ENCODE data around the gene DMRT1.

Gene DMRT1

GRCh38 chr9:926976-927375, 85.5 kb downstream of the DMRT1 start:
- no peak for DNase-seq

DNA sequence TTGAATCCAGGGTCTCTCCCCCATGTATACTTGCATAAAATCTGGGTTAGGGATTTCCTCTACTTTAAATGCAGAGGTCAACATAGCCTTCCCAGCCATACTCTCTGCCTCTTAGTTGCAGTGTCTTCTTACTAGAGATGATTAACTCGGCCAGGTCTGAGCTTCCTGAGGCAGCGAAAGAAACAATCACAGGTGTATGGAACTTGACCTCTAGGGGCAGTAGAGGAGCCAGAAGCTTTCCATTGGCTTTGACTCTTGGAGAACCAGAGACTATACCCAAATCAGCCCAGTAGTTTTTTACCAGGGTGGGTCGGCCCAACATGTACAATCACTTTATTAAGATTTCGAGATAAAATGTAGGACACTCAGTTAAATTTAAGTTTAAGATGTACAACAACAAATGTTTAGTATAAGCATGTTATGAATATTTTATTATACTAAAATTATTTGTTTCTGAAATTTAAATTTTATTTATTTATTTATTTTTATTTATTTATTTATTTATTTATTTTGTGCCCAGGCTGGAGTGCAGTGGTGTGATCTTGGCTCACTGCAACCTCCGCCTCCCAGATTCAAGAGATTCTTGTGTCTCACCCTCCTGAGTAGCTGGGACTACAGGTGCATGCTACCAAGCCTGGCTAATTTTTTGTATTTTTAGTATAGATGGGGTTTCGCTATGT, 87.0 kb downstream of the DMRT1 start:
- no peak for DNase-seq

- DNase-seq, result no peak
Observed at GRCh38 chr9:929719-930118, 88.2 kb downstream of the DMRT1 start.

DNA sequence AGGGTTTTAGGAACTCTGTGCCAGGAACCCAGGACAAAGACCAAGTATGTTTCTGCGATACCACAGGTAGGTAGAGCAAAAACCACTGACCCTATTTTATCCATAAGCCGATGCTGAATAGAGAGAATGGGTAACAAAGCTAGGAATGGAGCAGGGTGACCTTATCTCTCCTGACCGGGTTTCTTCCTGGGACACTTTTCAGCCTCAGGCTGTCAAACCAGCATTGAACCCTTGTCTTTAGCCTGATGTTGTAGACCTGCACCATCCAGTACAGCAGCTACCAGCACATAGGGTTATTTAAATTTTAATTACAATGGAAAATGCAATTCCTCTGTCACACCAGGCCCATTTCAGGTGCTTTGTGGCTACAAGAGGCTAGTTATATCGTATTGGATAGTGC, 91.9 kb downstream of the DMRT1 start:
- DNase-seq, result no peak

GRCh38 chr9:935348-935965, 94.0 kb downstream of the DMRT1 start:
- no peak for DNase-seq

- DNase-seq, result no peak
Observed at GRCh38 chr9:942805-943580, 101.5 kb downstream of the DMRT1 start.

DNA sequence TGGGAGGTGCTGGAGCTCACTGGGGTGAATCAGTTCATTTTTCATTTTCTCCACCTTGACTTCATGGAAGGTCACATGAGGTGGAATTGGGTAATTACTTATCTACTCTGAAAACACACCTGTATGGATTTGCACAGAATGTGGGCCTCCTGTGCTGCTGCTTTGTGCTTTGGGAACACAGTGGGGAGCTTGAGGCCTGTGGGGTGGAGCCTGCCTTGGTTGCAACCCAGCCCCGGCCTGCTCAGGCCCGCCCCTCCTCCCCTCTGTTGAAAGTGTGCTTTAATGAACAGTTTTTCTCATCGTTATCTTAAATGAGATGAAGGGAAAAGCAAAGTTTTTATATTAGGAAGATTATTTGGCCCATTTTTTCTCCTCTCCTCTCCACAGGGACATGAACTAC, 106.5 kb downstream of the DMRT1 start:
- no peak for DNase-seq

GRCh38 chr9:948497-948896, 107.0 kb downstream of the DMRT1 start:
- DNase-seq, result no peak

- no peak for DNase-seq
Observed at GRCh38 chr9:950139-950538, 108.6 kb downstream of the DMRT1 start.

- DNase-seq, result no peak
Observed at GRCh38 chr9:952546-952945, 111.0 kb downstream of the DMRT1 start.

DNA sequence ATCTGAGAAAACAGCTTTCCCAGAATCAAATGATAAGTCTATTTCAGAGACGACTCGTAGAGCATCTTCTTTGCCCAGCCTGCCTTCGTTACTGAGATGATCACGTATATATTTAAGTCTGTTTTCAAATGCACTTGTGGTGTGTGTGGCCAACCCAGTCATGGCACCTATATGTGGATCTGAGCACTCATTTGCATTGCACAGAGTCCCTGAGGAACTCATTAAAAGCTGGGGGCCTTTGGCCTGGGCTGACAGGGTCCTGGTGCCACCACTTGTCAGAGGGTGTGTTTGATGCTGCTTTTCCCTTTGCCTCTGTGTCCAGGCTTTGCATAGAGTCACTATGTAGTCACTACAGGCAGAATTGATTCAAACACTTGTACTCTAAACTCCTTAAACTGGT, 117.6 kb downstream of the DMRT1 start:
- no peak for DNase-seq

DNA sequence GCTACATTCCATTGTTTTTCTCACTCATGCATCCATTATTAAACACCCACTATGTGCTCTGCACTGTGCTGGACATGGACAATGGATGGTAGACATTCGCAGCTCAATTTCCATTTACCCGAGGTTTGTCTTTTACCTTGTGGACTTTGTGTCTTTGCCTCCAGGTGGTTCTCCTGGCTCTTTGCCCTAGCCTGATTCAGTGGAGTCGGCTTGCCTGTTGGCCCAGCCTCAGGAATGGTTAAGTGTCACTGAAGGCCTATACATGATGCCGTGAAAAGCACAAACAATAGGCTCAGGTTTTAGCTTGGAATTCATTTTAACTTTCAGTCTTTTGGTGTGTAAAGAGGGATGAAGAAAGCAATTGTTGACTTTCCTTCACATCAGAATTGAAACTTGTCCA, 118.4 kb downstream of the DMRT1 start:
- no peak for DNase-seq

GRCh38 chr9:962023-962422, 120.5 kb downstream of the DMRT1 start:
- DNase-seq, result no peak

- no peak for DNase-seq
Observed at GRCh38 chr9:965497-965896, 124.0 kb downstream of the DMRT1 start.

DNA sequence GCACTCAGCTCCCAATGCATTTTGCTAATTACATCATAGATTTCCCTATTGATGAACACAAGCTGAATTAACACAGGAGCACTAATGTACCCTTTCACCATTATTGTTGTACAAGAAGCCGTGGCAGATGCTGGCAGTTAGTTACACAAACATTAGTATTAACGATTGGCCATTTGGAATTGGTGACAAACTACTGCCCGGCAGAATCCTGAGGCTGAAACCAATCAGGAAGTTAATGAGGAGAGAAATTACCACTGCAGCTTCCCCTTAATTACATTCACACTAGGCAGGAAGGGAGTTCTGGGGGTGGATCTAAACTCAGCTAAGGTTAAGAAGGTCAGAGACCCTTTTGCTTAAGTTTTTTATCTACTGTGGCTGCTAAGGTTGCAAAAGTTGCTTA, 125.4 kb downstream of the DMRT1 start:
- DNase-seq, result no peak

GRCh38 chr9:967436-967835, 125.9 kb downstream of the DMRT1 start:
- DNase-seq, result no peak

- DNase-seq, result no peak
Observed at GRCh38 chr9:967903-968641, 126.6 kb downstream of the DMRT1 start.

DNA sequence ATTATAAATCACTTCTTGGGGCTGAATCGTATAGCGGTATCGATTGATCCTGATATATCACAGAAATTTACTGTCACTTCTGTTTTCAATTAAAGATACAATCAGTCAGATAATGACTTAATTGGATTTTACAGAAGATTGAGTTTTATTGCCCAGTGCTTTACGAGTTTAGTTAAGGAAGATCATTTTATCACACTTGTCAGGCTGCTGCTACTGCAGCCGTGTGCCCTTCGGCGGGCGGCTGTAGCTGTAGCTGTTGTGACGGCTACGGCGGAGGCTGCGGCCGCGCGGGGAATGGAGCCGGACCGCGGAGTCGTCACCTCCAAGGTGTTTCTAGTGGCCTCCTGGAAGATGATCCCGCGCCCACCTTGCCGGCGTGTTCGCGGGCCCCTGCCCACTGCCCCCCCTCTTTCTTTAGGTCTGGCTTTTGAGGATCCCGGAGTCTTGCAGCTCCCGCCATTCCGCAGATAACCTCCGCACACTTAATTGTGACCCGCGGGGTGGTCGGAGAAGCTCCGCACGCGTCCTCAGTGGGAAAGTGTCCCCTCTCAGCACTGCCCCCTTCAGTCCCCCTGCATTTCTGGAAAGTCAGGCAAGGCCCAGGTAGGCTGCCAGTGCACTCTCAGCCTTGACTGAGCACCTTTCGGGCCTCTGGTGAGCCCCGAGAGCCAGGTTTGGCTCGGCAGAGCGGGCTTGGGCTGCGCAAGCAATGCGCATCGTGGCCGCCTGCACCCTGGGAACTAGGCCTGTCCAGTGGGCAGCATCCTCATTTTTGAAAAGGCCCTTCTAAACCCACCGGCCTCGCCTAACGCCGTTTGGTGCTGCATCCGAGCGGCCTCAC, 128.0 kb downstream of the DMRT1 start:
- DNase-seq, result no peak

- no peak for DNase-seq
Observed at GRCh38 chr9:970151-970996, 128.9 kb downstream of the DMRT1 start.

DNA sequence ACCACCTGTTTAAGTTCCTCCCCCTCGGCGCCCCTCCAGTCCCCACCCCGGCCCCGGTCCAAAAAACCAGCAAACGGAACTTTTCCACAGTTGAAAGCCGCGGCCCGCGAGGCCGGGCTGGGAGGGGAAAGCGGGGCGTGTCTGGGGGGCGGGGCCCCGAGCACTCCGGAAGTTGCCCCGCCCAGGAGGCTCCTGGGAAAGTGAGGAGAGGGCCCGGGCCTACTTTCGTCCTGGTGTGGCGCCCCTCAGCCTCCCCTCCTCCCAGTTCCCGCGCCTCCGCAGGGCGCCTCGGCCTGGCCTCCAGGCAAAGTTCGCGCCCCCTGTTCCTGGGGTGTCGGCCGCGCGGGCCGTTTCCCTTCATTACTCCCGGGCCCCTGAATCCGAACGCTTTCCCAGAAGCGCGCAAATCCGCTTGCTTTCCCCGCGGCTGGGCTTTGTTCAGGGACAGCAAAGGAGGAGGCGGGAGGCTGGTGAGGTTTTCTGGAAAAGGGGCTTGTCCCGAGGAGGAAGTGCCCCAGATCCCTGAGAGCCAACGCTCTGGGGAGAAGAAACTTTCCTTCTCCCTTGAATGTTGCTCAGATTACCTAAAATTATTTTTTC, 130.5 kb downstream of the DMRT1 start:
- DNase-seq, result no peak

Data from stimulated activated CD8-positive, alpha-beta memory T cell treated with anti-CD3 and anti-CD28 coated beads, Interleukin-4, amount 100 ng/mL, for 48 hours (primary cell).